Measurements from ENCODE around the gene FGFR3. TPM values are rescaled to one million over a fixed set of nuclear protein-coding genes. Genes with fewer than 3 reads are reported as not detected.

The FGFR3 gene
- total RNA-seq, 4 donors from 2014 or later = 1.3 to 3.5 (median 2.6) TPM

DNA sequence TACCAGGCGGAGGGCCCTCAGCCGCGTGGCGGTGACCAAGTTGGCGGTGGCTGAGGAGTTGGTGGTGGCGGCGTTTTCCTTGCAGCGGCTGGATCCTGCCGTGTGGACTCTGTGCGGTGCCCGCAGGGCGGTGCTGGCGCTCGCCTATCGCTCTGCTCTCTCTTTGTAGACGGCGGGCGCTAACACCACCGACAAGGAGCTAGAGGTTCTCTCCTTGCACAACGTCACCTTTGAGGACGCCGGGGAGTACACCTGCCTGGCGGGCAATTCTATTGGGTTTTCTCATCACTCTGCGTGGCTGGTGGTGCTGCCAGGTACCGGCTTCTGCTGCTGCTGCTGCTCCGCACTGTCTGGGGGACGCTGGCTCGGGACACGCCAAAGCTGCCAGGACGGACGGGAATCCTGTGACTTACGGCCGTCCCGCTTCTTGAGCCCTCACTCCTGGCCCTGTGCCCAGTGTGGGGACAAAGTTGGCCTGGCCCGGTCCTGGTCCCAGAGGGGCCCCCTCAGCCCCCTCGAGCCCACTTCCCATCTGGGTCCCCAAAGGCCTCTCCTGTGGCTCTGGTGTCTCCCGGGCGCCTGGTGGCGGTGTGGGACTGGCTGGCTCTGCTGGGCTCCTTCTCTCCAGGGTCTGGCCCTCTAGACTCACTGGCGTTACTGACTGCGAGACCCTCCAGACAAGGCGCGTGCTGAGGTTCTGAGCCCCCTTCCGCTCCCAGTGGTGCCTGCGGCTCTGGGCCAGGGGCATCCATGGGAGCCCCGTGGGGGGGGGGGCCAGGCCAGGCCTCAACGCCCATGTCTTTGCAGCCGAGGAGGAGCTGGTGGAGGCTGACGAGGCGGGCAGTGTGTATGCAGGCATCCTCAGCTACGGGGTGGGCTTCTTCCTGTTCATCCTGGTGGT lies 10.7 kb downstream of the FGFR3 start:
- TF ChIP-seq, protein P1, sequence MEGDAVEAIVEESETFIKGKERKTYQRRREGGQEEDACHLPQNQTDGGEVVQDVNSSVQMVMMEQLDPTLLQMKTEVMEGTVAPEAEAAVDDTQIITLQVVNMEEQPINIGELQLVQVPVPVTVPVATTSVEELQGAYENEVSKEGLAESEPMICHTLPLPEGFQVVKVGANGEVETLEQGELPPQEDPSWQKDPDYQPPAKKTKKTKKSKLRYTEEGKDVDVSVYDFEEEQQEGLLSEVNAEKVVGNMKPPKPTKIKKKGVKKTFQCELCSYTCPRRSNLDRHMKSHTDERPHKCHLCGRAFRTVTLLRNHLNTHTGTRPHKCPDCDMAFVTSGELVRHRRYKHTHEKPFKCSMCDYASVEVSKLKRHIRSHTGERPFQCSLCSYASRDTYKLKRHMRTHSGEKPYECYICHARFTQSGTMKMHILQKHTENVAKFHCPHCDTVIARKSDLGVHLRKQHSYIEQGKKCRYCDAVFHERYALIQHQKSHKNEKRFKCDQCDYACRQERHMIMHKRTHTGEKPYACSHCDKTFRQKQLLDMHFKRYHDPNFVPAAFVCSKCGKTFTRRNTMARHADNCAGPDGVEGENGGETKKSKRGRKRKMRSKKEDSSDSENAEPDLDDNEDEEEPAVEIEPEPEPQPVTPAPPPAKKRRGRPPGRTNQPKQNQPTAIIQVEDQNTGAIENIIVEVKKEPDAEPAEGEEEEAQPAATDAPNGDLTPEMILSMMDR (IDR thresholded peaks at IDR 0.05) = no peak
- ATAC-seq (ENCODE audit: low FRiP score) = no peak
- no peak for DNase-seq (ENCODE audit: low spot score)

DNA sequence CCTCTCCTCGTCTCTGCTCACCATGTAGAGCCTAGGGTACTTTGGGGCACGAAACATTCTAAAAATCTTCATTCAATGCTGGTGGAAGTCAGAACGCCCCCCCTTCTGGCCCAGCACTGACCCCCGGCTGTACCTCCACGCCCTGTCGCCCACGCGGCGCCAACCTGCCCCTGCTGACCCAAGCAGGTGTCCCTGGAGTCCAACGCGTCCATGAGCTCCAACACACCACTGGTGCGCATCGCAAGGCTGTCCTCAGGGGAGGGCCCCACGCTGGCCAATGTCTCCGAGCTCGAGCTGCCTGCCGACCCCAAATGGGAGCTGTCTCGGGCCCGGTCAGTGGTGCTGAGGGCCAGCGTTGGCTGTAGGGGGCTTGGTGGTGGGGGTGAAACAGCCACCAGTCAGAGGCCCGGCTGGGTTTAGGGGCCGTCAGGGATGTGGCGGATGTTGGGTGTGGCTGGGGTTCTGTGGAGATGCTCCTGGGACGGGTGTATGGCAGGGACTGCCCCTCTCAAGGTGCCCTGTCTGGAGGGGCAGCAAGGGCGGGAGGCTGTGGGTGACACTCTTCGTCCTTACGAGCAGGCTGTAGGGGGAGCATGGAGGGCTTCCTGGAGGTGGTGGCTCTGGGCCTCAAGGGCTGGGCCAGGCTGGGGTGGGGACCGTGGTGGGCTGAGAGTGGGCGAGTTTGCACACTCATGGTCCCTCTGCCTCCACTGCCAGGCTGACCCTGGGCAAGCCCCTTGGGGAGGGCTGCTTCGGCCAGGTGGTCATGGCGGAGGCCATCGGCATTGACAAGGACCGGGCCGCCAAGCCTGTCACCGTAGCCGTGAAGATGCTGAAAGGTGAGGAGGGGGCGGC lies 11.8 kb downstream of the FGFR3 start:
- no peak for ATAC-seq (ENCODE audit: low FRiP score)
- TF ChIP-seq, protein P1 (IDR thresholded peaks at IDR 0.05) = no peak
- DNase-seq (ENCODE audit: low spot score) = no peak

DNA sequence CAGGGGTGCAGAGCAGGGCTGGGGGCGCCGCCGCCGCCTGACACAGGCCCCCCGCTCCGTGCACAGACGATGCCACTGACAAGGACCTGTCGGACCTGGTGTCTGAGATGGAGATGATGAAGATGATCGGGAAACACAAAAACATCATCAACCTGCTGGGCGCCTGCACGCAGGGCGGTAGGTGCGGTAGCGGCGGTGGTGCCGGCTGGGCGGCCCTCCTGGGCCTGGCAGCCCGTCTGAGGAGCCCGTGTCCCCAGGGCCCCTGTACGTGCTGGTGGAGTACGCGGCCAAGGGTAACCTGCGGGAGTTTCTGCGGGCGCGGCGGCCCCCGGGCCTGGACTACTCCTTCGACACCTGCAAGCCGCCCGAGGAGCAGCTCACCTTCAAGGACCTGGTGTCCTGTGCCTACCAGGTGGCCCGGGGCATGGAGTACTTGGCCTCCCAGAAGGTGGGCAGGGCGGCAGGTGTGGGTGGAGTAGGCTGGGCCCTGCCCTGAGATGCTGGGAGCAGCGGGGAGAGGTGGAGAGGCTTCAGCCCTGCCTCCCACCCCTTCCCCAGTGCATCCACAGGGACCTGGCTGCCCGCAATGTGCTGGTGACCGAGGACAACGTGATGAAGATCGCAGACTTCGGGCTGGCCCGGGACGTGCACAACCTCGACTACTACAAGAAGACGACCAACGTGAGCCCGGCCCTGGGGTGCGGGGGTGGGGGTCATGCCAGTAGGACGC lies 12.6 kb downstream of the FGFR3 start:
- DNase-seq (ENCODE audit: low spot score) = no peak
- ATAC-seq (ENCODE audit: low FRiP score) = no peak
- TF ChIP-seq, protein P1 (IDR thresholded peaks at IDR 0.05) = no peak

DNA sequence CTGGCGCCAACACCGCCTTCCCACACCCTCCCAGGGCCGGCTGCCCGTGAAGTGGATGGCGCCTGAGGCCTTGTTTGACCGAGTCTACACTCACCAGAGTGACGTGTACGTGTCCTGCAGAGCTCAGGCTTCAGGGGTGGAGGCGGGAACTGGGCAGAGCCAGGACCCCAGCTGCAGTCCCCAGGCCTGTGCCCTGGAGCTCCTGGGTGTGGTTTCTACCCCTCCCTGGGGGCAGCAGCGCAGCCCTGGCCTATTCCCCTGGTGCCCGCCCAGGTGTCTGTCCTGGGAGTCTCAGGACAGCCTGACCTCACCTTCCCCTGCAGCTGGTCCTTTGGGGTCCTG lies 13.1 kb downstream of the FGFR3 start:
- no peak for ATAC-seq (ENCODE audit: low FRiP score)
- TF ChIP-seq, protein P1 (IDR thresholded peaks at IDR 0.05) = no peak
- no peak for DNase-seq (ENCODE audit: low spot score)

DNA sequence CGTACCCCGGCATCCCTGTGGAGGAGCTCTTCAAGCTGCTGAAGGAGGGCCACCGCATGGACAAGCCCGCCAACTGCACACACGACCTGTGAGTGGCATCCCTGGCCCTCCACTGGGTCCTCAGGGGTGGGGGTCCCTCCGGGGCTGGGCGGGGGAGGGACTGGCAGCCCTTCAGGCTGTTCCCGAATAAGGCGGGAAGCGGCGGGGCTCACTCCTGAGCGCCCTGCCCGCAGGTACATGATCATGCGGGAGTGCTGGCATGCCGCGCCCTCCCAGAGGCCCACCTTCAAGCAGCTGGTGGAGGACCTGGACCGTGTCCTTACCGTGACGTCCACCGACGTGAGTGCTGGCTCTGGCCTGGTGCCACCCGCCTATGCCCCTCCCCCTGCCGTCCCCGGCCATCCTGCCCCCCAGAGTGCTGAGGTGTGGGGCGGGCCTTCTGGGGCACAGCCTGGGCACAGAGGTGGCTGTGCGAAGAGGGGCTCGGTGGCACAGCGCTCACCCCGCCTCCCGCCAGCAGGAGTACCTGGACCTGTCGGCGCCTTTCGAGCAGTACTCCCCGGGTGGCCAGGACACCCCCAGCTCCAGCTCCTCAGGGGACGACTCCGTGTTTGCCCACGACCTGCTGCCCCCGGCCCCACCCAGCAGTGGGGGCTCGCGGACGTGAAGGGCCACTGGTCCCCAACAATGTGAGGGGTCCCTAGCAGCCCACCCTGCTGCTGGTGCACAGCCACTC lies 13.7 kb downstream of the FGFR3 start:
- DNase-seq (ENCODE audit: low spot score) (no peak), ATAC-seq (ENCODE audit: low FRiP score) (no peak)
- TF ChIP-seq, protein P1 (IDR thresholded peaks at IDR 0.05) = no peak

DNA sequence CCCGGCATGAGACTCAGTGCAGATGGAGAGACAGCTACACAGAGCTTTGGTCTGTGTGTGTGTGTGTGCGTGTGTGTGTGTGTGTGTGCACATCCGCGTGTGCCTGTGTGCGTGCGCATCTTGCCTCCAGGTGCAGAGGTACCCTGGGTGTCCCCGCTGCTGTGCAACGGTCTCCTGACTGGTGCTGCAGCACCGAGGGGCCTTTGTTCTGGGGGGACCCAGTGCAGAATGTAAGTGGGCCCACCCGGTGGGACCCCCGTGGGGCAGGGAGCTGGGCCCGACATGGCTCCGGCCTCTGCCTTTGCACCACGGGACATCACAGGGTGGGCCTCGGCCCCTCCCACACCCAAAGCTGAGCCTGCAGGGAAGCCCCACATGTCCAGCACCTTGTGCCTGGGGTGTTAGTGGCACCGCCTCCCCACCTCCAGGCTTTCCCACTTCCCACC lies 14.3 kb downstream of the FGFR3 start:
- no peak for ATAC-seq (ENCODE audit: low FRiP score)
- TF ChIP-seq, protein P1 (IDR thresholded peaks at IDR 0.05) = no peak

More for the DNA sequence above, 14.3 kb downstream of the FGFR3 start:
- DNase-seq (ENCODE audit: low spot score) = no peak
